Kidney tubule cell (primary cell): ENCODE data around the gene ERBB4.

Experiments used
- DNase-seq: peaks from one replicate; pipeline ENCODE4 v3.0.0-alpha.2; 2018; ENCODE audit warnings: low spot score

Gene ERBB4

GRCh38 chr2:212005085-212005671 is 533.4 kb downstream of the ERBB4 start:
- peak; percentile 46 for DNase-seq

DNA sequence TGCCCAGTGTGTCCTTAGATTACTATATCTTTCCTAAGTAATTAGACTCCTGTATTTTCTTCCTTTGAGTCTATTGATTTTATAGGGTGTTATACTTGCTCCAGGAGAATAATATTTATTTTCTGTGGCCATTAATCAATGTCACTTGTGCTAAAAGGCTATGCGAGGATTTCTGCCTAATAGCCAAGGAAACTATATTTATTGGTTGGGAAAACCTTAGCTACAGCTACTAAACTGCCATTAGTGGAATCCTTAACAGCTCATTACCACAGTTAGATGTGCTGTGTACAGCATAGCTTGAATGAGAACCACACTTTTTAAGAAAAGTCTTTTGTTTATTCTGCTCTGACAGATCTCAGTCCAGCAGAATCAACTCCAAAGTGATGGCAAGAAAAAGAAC is 537.3 kb downstream of the ERBB4 start:
- no peak for DNase-seq

DNA sequence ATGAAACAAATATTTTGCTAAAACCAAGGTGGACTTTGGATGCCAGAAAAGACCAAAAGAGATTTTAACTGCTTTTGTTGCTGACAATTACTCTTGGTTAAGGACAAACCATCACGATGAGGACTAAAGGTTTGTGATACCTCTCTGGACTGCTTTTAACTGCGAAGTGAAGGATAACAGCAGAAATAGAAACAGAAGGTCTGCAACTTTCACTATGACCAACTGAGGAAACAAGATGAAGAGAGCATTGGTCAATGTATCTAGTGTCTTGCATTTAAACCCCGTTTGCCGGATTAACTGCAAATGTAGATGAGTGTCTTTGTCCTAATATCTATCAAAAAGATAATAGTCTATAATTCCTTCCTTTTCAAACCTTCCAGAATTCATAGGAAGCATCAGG is 541.7 kb downstream of the ERBB4 start:
- no peak for DNase-seq

DNA sequence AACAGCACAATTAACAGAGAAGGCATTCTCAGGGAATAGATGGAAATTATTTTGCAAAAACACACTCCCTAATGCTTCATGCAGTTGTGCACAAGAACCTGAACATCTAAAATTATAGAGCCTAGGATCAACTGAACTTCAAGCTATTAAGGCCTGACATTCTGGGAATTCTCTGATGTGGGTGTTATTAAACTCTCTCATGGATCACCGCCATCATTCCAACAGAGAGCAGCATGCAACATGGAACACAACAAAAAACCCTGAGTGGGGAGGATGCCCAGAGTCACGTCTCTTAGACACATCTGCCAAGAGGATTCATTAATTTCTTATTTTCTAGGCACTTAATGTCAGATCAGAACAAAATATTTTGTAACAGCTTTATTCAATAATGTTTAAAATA is 543.8 kb downstream of the ERBB4 start:
- DNase-seq = no peak

GRCh38 chr2:211990335-211990734 is 548.3 kb downstream of the ERBB4 start:
- no peak for DNase-seq

GRCh38 chr2:211986313-211986712 is 552.3 kb downstream of the ERBB4 start:
- no peak for DNase-seq

DNA sequence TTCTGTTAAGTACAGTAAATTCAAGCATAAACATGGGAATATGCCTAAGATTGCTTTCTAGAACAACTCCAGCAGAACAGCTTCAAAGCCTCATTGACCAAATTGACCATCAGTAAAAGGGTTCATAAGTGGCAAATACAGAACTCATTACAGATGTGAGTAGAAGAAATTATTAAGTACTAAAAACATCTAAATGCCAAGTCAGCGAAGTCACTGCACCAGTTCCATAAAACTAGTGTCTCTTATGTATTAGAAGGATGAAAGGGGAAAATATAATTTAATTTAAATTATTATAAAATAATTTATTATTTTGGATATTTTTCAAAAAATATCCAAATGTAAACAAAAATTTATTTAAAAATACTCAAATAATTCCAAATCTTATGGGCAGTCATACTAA is 553.2 kb downstream of the ERBB4 start:
- DNase-seq = no peak

DNA sequence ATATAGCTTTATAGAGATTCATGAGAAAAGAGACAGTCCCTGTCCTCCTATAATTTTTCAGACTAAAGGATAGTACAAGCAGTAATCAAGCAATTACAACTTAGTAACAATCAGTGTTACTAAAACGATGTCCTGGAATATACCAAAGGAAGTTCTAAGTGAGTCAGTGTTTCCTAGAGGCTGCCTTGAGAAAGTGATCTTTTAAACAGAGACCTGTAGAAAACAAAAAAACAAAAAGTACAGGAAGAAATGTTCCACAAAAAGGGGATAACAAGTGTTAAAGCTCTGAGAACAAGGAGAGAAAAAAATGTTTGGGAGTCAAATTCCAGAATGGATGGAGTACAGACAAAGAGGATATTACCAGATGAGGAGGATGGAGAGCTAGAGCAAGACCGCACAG is 556.4 kb downstream of the ERBB4 start:
- no peak for DNase-seq

DNA sequence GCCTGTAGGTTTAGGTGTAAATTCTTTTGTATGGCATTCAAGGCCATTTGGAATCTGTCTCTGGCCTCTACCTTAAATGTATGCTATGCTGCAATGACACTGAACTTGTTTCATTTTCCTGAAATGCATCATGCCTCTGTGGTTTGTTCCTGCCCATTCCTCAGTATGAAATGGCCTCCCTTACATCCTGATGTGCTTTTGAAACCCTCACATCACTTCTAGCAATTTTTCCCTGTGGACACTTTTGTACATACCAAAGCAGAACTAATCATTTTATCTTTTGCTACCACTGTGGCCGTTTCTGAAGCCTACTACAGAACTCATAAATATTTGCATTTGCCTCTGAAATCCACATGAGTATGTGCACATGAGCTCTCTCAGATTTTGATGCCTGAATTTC is 557.2 kb downstream of the ERBB4 start:
- peak; percentile 4 for DNase-seq

GRCh38 chr2:211976076-211976475 is 562.5 kb downstream of the ERBB4 start:
- no peak for DNase-seq

DNA sequence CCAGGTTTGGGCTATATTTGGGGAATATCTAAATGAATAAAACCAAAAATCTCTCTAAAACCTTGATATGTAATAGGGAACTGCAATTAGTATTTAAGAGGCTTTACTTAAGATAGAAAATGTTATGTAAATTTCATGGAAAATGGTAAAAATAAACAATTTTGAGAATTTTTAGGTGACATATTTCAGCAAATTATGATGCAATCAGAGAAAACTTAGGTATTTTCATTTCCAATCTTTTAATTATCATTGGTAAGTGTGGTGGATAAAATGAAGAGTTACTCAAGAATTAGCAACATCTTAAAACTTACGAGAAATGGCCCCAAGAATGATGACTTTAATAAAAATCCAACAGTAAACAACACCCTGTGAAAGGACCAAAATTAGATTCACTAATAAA is 571.4 kb downstream of the ERBB4 start:
- no peak for DNase-seq

DNA sequence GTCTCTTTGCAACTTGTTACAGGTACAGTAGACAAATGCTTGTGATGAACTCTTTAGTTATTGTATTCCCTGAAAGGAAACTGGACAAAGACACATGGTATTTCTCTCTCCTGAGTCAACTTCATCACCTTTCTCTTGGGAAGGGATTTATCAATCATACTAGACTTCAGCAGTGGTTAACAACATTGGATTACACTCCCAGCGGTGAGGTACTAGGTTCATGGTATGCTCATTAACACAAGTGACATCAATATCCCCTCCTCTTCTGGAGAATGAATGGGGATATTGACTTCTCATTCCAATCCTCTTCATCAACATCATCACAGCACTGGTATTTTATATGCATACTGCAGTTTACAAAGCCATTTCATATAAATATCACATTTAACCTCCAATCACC is 574.6 kb downstream of the ERBB4 start:
- no peak for DNase-seq

GRCh38 chr2:211957799-211958198 is 580.8 kb downstream of the ERBB4 start:
- DNase-seq = no peak

- DNase-seq = no peak
These were observed 583.0 kb downstream of the ERBB4 start for GRCh38 chr2:211955648-211956047.

- DNase-seq = no peak
These were observed 589.7 kb downstream of the ERBB4 start for GRCh38 chr2:211948932-211949331.

GRCh38 chr2:211946960-211947359 is 591.6 kb downstream of the ERBB4 start:
- no peak for DNase-seq

- DNase-seq = no peak
These were observed 594.0 kb downstream of the ERBB4 start for GRCh38 chr2:211944572-211944971.

DNA sequence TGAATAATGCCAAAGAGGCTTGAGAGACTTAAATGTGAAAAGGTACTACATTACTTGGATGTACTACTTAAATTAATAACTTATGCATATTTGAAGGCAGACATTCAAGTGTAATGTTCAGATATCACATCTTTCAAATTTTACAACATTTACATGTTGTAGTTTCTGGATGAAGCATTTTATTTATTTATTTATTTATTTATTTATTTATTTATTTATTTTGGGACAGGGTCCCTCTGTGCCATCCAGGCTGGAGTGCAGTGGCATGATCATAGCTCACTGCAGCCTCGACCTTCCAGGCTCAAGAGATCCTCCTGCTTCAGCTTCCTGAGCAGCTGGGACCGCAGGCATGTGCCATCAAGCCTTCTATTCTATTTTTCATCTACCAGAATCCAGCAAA is 596.4 kb downstream of the ERBB4 start:
- DNase-seq = no peak

GRCh38 chr2:211941216-211941747 is 597.3 kb downstream of the ERBB4 start:
- DNase-seq = no peak

- DNase-seq = no peak
These were observed 599.4 kb downstream of the ERBB4 start for GRCh38 chr2:211939177-211939576.

GRCh38 chr2:211934811-211935210 is 603.8 kb downstream of the ERBB4 start:
- no peak for DNase-seq

DNA sequence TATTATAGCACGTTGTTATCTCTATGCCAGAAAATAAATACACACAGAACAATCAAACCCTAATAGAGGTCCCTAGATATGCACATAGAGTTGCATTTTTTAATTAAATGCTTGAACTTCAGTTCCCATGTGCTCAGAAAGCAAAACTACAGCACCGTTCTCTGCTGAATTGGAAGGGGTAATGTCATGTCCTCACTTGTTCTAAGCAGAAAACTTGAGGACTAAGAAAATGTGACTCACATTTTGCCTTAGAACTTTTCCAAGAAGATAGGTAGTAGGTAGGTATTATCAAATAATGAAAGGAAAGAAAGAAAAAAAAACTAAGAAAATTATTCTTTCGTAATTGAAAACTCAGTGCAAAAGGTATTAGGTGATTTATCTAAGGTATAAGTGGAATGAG is 607.3 kb downstream of the ERBB4 start:
- DNase-seq = no peak

DNA sequence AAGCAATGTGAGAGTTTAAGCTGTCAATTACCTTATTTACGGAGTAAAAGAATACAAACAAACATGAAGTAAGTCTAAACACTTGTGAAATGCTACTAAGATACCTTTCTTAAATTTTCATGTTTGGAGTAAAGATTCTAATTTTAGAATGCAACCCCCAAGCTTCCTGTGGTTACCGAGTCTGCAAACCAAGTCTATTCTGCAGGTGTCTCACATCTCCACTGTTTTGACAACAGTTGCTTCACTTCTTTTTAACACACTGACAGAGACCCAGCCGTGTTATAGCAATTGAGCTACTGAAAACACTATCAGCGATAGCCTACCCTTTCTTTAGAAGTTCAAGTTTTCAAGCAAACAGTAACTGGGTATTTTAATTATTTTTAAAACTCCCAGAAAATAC is 608.3 kb downstream of the ERBB4 start:
- no peak for DNase-seq

- no peak for DNase-seq
These were observed 610.4 kb downstream of the ERBB4 start for GRCh38 chr2:211928201-211928600.

DNA sequence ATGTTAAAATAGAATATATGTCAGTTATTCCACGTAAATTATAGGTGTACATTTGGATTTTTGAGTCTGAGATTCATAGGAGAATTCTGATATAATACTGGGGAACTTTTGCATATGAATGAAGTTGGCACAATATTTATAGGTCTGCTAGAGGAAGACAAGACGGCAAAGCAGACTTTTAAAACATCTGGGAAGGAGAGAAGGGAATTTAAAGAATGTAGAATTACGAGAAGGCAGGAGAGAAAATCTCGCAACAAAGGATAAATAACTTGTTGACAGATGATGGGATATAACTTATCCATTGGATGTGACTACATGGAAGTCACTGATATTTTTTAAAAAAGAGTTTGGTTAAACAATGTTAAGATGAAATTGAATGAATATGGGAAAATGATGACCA is 615.6 kb downstream of the ERBB4 start:
- no peak for DNase-seq
